Right lobe of liver (tissue), 4 donors: ENCODE measurements around the gene WASF3.

Source experiments
- CTCF ChIP-seq, 4 donors: fragments of 200-600 bp in 3 of 4; fragments of 450-650 bp in 1 of 4; IDR thresholded peaks; one replicate each; pipeline versions ENCODE4 v1.5.1 to v1.8.0; 2016 to 2022; ENCODE audit warnings: antibody characterized with exemption in 4 of 4, mild to moderate bottlenecking in 2 of 4
- POLR2A ChIP-seq: fragments of 450-650 bp; IDR thresholded peaks from one replicate; pipeline ENCODE4 v1.6.1; 2017; ENCODE audit warnings: antibody characterized with exemption, mild to moderate bottlenecking
- donor health status: DM: no; HTN: no; CAD: no.
- donor health status: DM: no; HTN: no; CAD: no.
- donor health status: DM: no; HTN: yes; CAD: no.

GRCh38 chr13:26621731-26622401, 64.4 kb downstream of the WASF3 start:
- TF ChIP-seq CTCF (IDR thresholded peaks at IDR 0.05) (no peak), POLR2A (no peak)
